ENCODE measurements around the gene PYROXD2.

- TF ChIP-seq CTCF (IDR thresholded peaks at IDR 0.05) (no peak), USF1 (CRISPR knock-in tag; IDR thresholded peaks at IDR 0.05) (no peak), TEAD4 (CRISPR knock-in tag; IDR thresholded peaks at IDR 0.05) (no peak), ZNF121 (CRISPR knock-in tag; IDR thresholded peaks at IDR 0.05) (no peak), SMAD3 (CRISPR knock-in tag; IDR thresholded peaks at IDR 0.05; ENCODE audit: borderline replicate concordance) (no peak)
These were observed 10.2 kb downstream of the PYROXD2 start for GRCh38 chr10:98404571-98405359.

All from WTC11 (cell line).